ENCODE results near the gene ZNF318.

GRCh38 chr6:43367245-43367984 is 2.0 kb downstream of the ZNF318 start:
- TF ChIP-seq, protein P1, sequence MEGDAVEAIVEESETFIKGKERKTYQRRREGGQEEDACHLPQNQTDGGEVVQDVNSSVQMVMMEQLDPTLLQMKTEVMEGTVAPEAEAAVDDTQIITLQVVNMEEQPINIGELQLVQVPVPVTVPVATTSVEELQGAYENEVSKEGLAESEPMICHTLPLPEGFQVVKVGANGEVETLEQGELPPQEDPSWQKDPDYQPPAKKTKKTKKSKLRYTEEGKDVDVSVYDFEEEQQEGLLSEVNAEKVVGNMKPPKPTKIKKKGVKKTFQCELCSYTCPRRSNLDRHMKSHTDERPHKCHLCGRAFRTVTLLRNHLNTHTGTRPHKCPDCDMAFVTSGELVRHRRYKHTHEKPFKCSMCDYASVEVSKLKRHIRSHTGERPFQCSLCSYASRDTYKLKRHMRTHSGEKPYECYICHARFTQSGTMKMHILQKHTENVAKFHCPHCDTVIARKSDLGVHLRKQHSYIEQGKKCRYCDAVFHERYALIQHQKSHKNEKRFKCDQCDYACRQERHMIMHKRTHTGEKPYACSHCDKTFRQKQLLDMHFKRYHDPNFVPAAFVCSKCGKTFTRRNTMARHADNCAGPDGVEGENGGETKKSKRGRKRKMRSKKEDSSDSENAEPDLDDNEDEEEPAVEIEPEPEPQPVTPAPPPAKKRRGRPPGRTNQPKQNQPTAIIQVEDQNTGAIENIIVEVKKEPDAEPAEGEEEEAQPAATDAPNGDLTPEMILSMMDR (IDR thresholded peaks at IDR 0.05), result no peak
- TF ChIP-seq EZH2 (IDR thresholded peaks at IDR 0.05; ENCODE audit: borderline replicate concordance, insufficient read depth, low read depth, low read length, poor library complexity, severe bottlenecking), result no peak

Measured in B cell (primary cell).